Measurements from ENCODE around the gene KCNIP4.

- TF ChIP-seq EZH2 (IDR thresholded peaks at IDR 0.05) (no peak), POLR2AphosphoS5 (IDR thresholded peaks at IDR 0.05; ENCODE audit: borderline replicate concordance, low read depth, low read length) (no peak)
Measured at GRCh38 chr4:21507439-21507838, 441.1 kb downstream of the KCNIP4 start.
